Suppressor macrophage treated with lipopolysaccharide for 1 hour (primary cell): Measurements from ENCODE around the gene SNF8.

Experiments
- DNase-seq, 3 donors: peaks; one replicate each; pipeline ENCODE4 v3.0.0-alpha.2; 2020 to 2022

SNF8 gene

GRCh38 chr17:48928876-48929811 is 15.5 kb downstream of the SNF8 start:
- DNase-seq = peak; percentile 54 to 62 (median 54)

- no peak for DNase-seq
Measured at GRCh38 chr17:48927978-48928745, 16.5 kb downstream of the SNF8 start.

- no peak for DNase-seq
Measured at GRCh38 chr17:48925991-48926342, 18.7 kb downstream of the SNF8 start.

GRCh38 chr17:48925251-48925990 is 19.2 kb downstream of the SNF8 start:
- DNase-seq = peak; percentile 32 to 50 (median 50)

GRCh38 chr17:48915459-48916282 is 29.0 kb downstream of the SNF8 start:
- peak; percentile 89 to 98 (median 97) for DNase-seq

- DNase-seq = no peak
Measured at GRCh38 chr17:48912476-48912875, 32.2 kb downstream of the SNF8 start.

- DNase-seq = no peak
Measured at GRCh38 chr17:48910370-48910769, 34.3 kb downstream of the SNF8 start.

- no peak for DNase-seq
Measured at GRCh38 chr17:48909783-48910182, 34.9 kb downstream of the SNF8 start.

- peak; percentile 71 to 90 (median 82) for DNase-seq
Measured at GRCh38 chr17:48908853-48909394, 35.7 kb downstream of the SNF8 start.

- peak; percentile 92 to 96 (median 94) for DNase-seq
Measured at GRCh38 chr17:48908047-48908843, 36.4 kb downstream of the SNF8 start, which contains the start of gene UBE2Z. TSS of gene UBE2Z (plus strand) at chr17:48908407. CDS start at chr17:48908504, 97 bp downstream.

GRCh38 chr17:48907713-48908046 is 37.0 kb downstream of the SNF8 start:
- peak in 2 of 3 donors; percentile 35 to 42 for DNase-seq

- DNase-seq = no peak
Measured at GRCh38 chr17:48905987-48906515, 38.6 kb downstream of the SNF8 start.

GRCh38 chr17:48904428-48904827 is 40.2 kb downstream of the SNF8 start:
- DNase-seq = no peak

GRCh38 chr17:48903401-48903800 is 41.2 kb downstream of the SNF8 start:
- DNase-seq = no peak

- DNase-seq = no peak
Measured at GRCh38 chr17:48901241-48901640, 43.4 kb downstream of the SNF8 start.

- no peak for DNase-seq
Measured at GRCh38 chr17:48894886-48895285, 49.8 kb downstream of the SNF8 start.

- DNase-seq = no peak
Measured at GRCh38 chr17:48893646-48894508, 50.8 kb downstream of the SNF8 start.

GRCh38 chr17:48892940-48893645 is 51.5 kb downstream of the SNF8 start:
- no peak for DNase-seq

GRCh38 chr17:48890086-48890485 is 54.6 kb downstream of the SNF8 start:
- no peak for DNase-seq
